HepG2 (cell line): Measurements from ENCODE around the gene SLC66A3. TPM values are rescaled to one million over a fixed set of nuclear protein-coding genes. Genes with fewer than 3 reads are reported as not detected.

Source experiments
- ZFP36 ChIP-seq: fragments of 150-350 bp; IDR thresholded peaks from 2 replicates; pipeline ENCODE4 v1.6.1; 2018; ENCODE audit warnings: borderline replicate concordance, low read length, low read depth; ENCODE audit not compliant: partially characterized antibody
- ZNF142 ChIP-seq: sonication (generic); formaldehyde crosslinking; IDR thresholded peaks from 2 replicates; pipeline ENCODE4 v1.4.0; 2020; ENCODE audit warnings: missing genetic modification reagents
- ZNF512B ChIP-seq: sonication (generic); formaldehyde crosslinking; IDR thresholded peaks from 2 replicates; pipeline ENCODE4 v1.5.1; 2020; ENCODE audit warnings: missing genetic modification reagents, mild to moderate bottlenecking, borderline replicate concordance
- ZNF670 ChIP-seq: sonication (generic); formaldehyde crosslinking; IDR thresholded peaks from 2 replicates; pipeline ENCODE4 v1.8.0; 2022; ENCODE audit warnings: mild to moderate bottlenecking, missing genetic modification reagents, borderline replicate concordance
- polyA plus RNA-seq, 8 experiments: library from polyadenylated mRNA; depleted of rRNA in 3 of 8; stranded (reverse) in 7 of 8; unstranded in 1 of 8; fragments of >200 nt; fragmentation: Illumina TruSeq in 4 of 8; extraction: Trizol in 4 of 8; gene quantifications; 2 replicates each; pipeline versions ENCODE4 v1.2.1 to v1.2.3, GENCODE V29; 2011 to 2016; ENCODE audit warnings: low read depth in 4 of 8, missing spikeins in 1 of 8, mixed read lengths in 1 of 8; ENCODE audit not compliant: insufficient read depth in 1 of 8
- total RNA-seq, 5 experiments: library from RNA; depleted of rRNA; stranded (reverse); fragments of >200 nt; fragmentation: Illumina TruSeq; extraction: Trizol; gene quantifications; 2 replicates each; pipeline ENCODE4 v1.2.3, GENCODE V29; 2016; ENCODE audit warnings: low read depth in 1 of 5
- TF ChIP-seq, protein P1 (sequence below): sonication (generic); formaldehyde crosslinking; IDR thresholded peaks from 2 replicates; pipeline ENCODE4 v1.5.0; 2020; ENCODE audit warnings: mild to moderate bottlenecking, missing genetic modification reagents, moderate library complexity

The SLC66A3 gene
- total and polyA plus RNA-seq, 2 of the 13 experiments (the other 11 are each of a cell fraction or from before 2014, with no cell fraction given): 2.2 to 3.7 TPM

DNA sequence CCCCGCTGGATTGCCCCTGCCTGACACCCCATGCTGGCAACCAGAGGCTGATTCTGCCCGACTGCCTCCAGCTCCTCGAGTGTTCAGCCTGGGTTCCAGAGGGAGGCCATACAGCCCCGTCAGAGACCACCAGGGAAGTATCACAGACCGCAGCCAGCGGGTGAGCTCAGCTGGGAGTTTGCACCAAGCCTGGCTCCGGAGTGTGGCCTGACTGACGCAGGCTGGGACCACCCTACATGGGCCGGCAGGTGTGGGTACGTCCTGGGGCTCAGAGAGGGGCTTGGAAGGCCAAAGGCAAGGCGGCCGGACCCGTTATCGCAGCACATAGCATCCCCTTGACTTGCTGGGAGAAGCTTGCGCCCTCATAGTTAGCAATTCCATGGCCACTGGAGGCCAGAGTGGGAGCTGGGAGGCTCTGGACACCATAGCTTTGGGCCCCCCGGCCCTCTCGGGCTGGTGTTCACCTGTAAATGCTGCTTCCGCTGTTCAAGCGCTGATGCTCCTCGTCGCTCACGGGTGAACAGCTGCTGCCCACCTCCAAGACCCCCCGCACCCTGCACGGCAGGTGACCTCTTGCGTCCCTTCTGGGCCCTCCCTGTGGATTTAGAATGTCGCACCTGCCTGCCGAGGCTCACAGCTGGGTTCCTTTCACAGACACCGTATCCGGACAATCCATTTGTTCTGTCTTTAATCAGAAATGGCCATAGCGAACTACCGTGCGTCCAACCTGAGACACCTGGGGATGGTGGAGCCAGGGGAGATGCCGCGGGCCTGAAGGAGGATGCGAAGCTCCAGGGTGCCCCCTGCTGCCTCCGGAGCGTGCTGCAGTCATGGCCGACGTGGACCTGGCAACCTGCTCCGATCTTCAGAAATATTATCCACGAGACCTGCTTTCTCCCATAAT lies 31.2 kb upstream of the SLC66A3 start (continued):
- TF ChIP-seq ZNF512B (CRISPR knock-in tag): no peak
- TF ChIP-seq ZNF142 (CRISPR knock-in tag): no peak
- TF ChIP-seq, protein P1, sequence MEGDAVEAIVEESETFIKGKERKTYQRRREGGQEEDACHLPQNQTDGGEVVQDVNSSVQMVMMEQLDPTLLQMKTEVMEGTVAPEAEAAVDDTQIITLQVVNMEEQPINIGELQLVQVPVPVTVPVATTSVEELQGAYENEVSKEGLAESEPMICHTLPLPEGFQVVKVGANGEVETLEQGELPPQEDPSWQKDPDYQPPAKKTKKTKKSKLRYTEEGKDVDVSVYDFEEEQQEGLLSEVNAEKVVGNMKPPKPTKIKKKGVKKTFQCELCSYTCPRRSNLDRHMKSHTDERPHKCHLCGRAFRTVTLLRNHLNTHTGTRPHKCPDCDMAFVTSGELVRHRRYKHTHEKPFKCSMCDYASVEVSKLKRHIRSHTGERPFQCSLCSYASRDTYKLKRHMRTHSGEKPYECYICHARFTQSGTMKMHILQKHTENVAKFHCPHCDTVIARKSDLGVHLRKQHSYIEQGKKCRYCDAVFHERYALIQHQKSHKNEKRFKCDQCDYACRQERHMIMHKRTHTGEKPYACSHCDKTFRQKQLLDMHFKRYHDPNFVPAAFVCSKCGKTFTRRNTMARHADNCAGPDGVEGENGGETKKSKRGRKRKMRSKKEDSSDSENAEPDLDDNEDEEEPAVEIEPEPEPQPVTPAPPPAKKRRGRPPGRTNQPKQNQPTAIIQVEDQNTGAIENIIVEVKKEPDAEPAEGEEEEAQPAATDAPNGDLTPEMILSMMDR: peak; percentile 96
- no peak for TF ChIP-seq ZFP36
- no peak for TF ChIP-seq ZNF670
